ENCODE results near the gene FETUB.

DNA sequence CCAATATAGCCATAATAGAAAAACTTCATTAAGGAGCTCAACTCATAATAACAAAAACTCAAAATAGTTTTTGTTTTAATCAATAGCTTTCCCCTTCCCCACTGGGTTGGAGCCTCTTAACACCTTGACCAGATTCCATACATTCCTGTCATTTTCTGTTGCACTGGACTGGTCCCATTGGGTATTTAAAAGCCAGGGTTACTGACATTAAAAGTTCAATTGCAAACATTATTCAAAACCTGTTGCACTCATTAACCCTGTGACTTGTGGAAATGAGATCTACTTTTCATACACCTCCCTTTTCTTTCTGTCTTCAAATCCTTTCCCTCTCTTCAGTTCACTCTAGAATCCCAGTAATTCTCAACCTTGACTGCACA lies 23.9 kb downstream of the FETUB start:
- TF ChIP-seq POLR2A (IDR thresholded peaks at IDR 0.05) (no peak), EP300 (IDR thresholded peaks at IDR 0.05) (no peak), POLR2AphosphoS5 (IDR thresholded peaks at IDR 0.05) (no peak)
- TF ChIP-seq, protein P1, sequence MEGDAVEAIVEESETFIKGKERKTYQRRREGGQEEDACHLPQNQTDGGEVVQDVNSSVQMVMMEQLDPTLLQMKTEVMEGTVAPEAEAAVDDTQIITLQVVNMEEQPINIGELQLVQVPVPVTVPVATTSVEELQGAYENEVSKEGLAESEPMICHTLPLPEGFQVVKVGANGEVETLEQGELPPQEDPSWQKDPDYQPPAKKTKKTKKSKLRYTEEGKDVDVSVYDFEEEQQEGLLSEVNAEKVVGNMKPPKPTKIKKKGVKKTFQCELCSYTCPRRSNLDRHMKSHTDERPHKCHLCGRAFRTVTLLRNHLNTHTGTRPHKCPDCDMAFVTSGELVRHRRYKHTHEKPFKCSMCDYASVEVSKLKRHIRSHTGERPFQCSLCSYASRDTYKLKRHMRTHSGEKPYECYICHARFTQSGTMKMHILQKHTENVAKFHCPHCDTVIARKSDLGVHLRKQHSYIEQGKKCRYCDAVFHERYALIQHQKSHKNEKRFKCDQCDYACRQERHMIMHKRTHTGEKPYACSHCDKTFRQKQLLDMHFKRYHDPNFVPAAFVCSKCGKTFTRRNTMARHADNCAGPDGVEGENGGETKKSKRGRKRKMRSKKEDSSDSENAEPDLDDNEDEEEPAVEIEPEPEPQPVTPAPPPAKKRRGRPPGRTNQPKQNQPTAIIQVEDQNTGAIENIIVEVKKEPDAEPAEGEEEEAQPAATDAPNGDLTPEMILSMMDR (IDR thresholded peaks at IDR 0.05): no peak

All from sigmoid colon (tissue), 4 donors.